Neural cell (in vitro differentiated cells): ENCODE data around the gene MDM4. TPM values are rescaled to one million over a fixed set of nuclear protein-coding genes. Genes with fewer than 3 reads are reported as not detected.

ENCODE experiments used
- H2AFZ ChIP-seq: fragments of 200-600, 300-800 bp; sonication (generic), shearing (Covaris generic); 2 replicates; pipeline ENCODE4 v1.6.0; 2014; ENCODE audit warnings: low read depth, mild to moderate bottlenecking, antibody characterized with exemption, low read length, moderate library complexity
- H3F3A ChIP-seq: fragments of 200-600 bp; shearing (Covaris generic); 2 replicates; pipeline ENCODE4 v1.6.1; 2016; ENCODE audit warnings: mild to moderate bottlenecking, moderate library complexity, mixed read lengths, antibody characterized with exemption, low read length; ENCODE audit not compliant: insufficient read depth, poor library complexity, severe bottlenecking
- H3K27ac ChIP-seq: fragments of 200-600, 300-800 bp; sonication (generic), shearing (Covaris generic); 2 replicates; pipeline ENCODE4 v1.5.1; 2014; ENCODE audit warnings: mild to moderate bottlenecking, low read length, moderate library complexity
- H3K27me3 ChIP-seq: fragments of 300-800, 200-600 bp; sonication (generic), shearing (Covaris generic); 2 replicates; pipeline ENCODE4 v1.6.0; 2014; ENCODE audit warnings: mild to moderate bottlenecking, low read depth, low read length, moderate library complexity; ENCODE audit not compliant: insufficient read depth
- H3K36me3 ChIP-seq: fragments of 300-800, 200-600 bp; sonication (generic), shearing (Covaris generic); 2 replicates; pipeline ENCODE4 v1.5.1; 2014; ENCODE audit warnings: mild to moderate bottlenecking, antibody characterized with exemption, low read length, moderate library complexity; ENCODE audit not compliant: insufficient read depth
- H3K4me2 ChIP-seq: fragments of 300-800, 200-600 bp; sonication (generic), shearing (Covaris generic); 2 replicates; pipeline ENCODE4 v1.6.0; 2014; ENCODE audit warnings: mild to moderate bottlenecking, low read length
- H3K4me3 ChIP-seq: fragments of 300-800, 200-600 bp; sonication (generic), shearing (Covaris generic); 2 replicates; pipeline ENCODE4 v1.5.1; 2014; ENCODE audit warnings: mild to moderate bottlenecking, low read length, moderate library complexity
- H3K79me2 ChIP-seq: fragments of 200-600 bp; shearing (Covaris generic); replicated peaks from 2 replicates; pipeline ENCODE4 v1.6.0; 2014; ENCODE audit warnings: mild to moderate bottlenecking, low read length, moderate library complexity; ENCODE audit not compliant: insufficient read depth
- H3K9ac ChIP-seq: fragments of 300-800, 200-600 bp; sonication (generic), shearing (Covaris generic); 2 replicates; pipeline ENCODE4 v1.6.1; 2016; ENCODE audit warnings: mild to moderate bottlenecking, low read length, mixed read lengths
- H3K9me2 ChIP-seq: fragments of 200-600 bp; shearing (Covaris generic); 2 replicates; pipeline ENCODE4 v1.6.1; 2016; ENCODE audit warnings: mild to moderate bottlenecking, low read length, mixed read lengths; ENCODE audit not compliant: insufficient read depth
- H3K9me3 ChIP-seq: fragments of 200-600, 300-800 bp; sonication (generic), shearing (Covaris generic); 2 replicates; pipeline ENCODE4 v1.6.1; 2016; ENCODE audit warnings: mild to moderate bottlenecking, mixed run types, low read length, moderate library complexity, mixed read lengths
- H4K20me1 ChIP-seq: fragments of 200-600 bp; shearing (Covaris generic); 2 replicates; pipeline ENCODE4 v1.6.1; 2016; ENCODE audit warnings: mild to moderate bottlenecking, mixed run types; ENCODE audit not compliant: insufficient read depth
- CTCF ChIP-seq: fragments of 450-650 bp; IDR thresholded peaks from 2 replicates; pipeline ENCODE4 v1.5.1; 2014; ENCODE audit warnings: antibody characterized with exemption, mild to moderate bottlenecking, moderate library complexity; ENCODE audit not compliant: poor library complexity, severe bottlenecking
- EP300 ChIP-seq: fragments of 450-650 bp; conservative IDR thresholded peaks from 2 replicates; pipeline ENCODE4 v1.6.1; 2014; ENCODE audit warnings: antibody characterized with exemption, mild to moderate bottlenecking, moderate library complexity; ENCODE audit not compliant: poor library complexity, severe bottlenecking
- EZH2 ChIP-seq: fragments of 200-600, 300-800 bp; shearing (Covaris generic), sonication (generic); IDR thresholded peaks from 2 replicates; pipeline ENCODE4 v1.6.1; 2014; ENCODE audit warnings: antibody characterized with exemption, low read length, borderline replicate concordance, mild to moderate bottlenecking; ENCODE audit not compliant: insufficient read depth, poor library complexity, severe bottlenecking
- MXI1 ChIP-seq: fragments of 450-650 bp; conservative IDR thresholded peaks from 2 replicates; pipeline ENCODE4 v1.6.1; 2014; ENCODE audit warnings: antibody characterized with exemption, mild to moderate bottlenecking; ENCODE audit not compliant: poor library complexity, severe bottlenecking
- POLR2AphosphoS5 ChIP-seq: IDR thresholded peaks from 2 replicates; pipeline ENCODE4 v1.6.1; 2012
- RAD21 ChIP-seq: fragments of 450-650 bp; conservative IDR thresholded peaks from 2 replicates; pipeline ENCODE4 v1.6.1; 2014; ENCODE audit warnings: antibody characterized with exemption, mild to moderate bottlenecking, moderate library complexity
- REST ChIP-seq: IDR thresholded peaks from 2 replicates; pipeline ENCODE4 v1.6.1; 2012; ENCODE audit warnings: borderline replicate concordance
- SMC3 ChIP-seq: fragments of 450-650 bp; conservative IDR thresholded peaks from 2 replicates; pipeline ENCODE4 v1.6.1; 2014; ENCODE audit warnings: antibody characterized with exemption, mild to moderate bottlenecking, moderate library complexity; ENCODE audit not compliant: poor library complexity
- TAF1 ChIP-seq: IDR thresholded peaks from 2 replicates; pipeline ENCODE4 v1.6.1; 2012; ENCODE audit warnings: low read depth
- polyA plus RNA-seq: library from polyadenylated mRNA; depleted of rRNA; stranded (reverse); fragments of >200 nt; gene quantifications from 2 replicates; pipeline ENCODE4 v1.2.3, GENCODE V29; 2014

The MDM4 gene
- polyA plus RNA-seq, 1 donor from 2014 or later, result 36.8 TPM

GRCh38 chr1:204473400-204473965, 42.7 kb upstream of the MDM4 start:
- TF ChIP-seq TAF1 (no peak), EZH2 (no peak), REST (no peak), RAD21 (no peak), POLR2AphosphoS5 (no peak), EP300 (no peak)
- Histone ChIP-seq H3K4me2 (no peak overlapping the region), H3K4me3 (no peak overlapping the region), H4K20me1 (no peaks in the 10 kb centered on the region), H3K27me3 (no peaks in the 10 kb centered on the region), H3K9me2 (no peaks in the 10 kb centered on the region), H3K36me3 (no peaks in the 10 kb centered on the region), H3K9me3 (no peaks in the 10 kb centered on the region), H3K79me2 (peaks cover 28% of the 10 kb centered on the region), H3F3A (no peaks in the 10 kb centered on the region), H3K9ac (no peak overlapping the region), H3K27ac (no peak overlapping the region), H2AFZ (no peak overlapping the region)

- no peaks in the 10 kb centered on the region for H3K36me3 ChIP-seq
- TF ChIP-seq EP300, result no peak
- TF ChIP-seq CTCF, result no peak
- no peak for TF ChIP-seq SMC3
- TF ChIP-seq EZH2, result no peak
- TF ChIP-seq POLR2AphosphoS5, result no peak
- no peak for TF ChIP-seq TAF1
- TF ChIP-seq REST, result no peak
- no peak for TF ChIP-seq MXI1
- no peak for TF ChIP-seq RAD21
- H3F3A ChIP-seq, result no peaks in the 10 kb centered on the region
- no peak overlapping the region for H3K4me3 ChIP-seq
- H3K9ac ChIP-seq, result no peak overlapping the region
- H3K27me3 ChIP-seq, result no peaks in the 10 kb centered on the region
- H3K9me3 ChIP-seq, result no peaks in the 10 kb centered on the region
- no peaks in the 10 kb centered on the region for H3K9me2 ChIP-seq
- no peak overlapping the region for H3K4me2 ChIP-seq
- H2AFZ ChIP-seq, result no peak overlapping the region
- no peak overlapping the region for H3K27ac ChIP-seq
- peaks cover 38% of the 10 kb centered on the region for H3K79me2 ChIP-seq
- H4K20me1 ChIP-seq, result no peaks in the 10 kb centered on the region
These were observed 40.4 kb upstream of the MDM4 start for GRCh38 chr1:204475656-204476432.
